HG02588 (cell line): ENCODE results near the gene ALDH4A1.

Source experiments
- ATAC-seq: cut with Tn5 transposase; IDR thresholded peaks from one replicate; pipeline ENCODE4 v1.9.1; 2021; ENCODE audit warnings: mild to moderate bottlenecking, moderate library complexity; ENCODE audit not compliant: unreplicated experiment

Gene ALDH4A1

DNA sequence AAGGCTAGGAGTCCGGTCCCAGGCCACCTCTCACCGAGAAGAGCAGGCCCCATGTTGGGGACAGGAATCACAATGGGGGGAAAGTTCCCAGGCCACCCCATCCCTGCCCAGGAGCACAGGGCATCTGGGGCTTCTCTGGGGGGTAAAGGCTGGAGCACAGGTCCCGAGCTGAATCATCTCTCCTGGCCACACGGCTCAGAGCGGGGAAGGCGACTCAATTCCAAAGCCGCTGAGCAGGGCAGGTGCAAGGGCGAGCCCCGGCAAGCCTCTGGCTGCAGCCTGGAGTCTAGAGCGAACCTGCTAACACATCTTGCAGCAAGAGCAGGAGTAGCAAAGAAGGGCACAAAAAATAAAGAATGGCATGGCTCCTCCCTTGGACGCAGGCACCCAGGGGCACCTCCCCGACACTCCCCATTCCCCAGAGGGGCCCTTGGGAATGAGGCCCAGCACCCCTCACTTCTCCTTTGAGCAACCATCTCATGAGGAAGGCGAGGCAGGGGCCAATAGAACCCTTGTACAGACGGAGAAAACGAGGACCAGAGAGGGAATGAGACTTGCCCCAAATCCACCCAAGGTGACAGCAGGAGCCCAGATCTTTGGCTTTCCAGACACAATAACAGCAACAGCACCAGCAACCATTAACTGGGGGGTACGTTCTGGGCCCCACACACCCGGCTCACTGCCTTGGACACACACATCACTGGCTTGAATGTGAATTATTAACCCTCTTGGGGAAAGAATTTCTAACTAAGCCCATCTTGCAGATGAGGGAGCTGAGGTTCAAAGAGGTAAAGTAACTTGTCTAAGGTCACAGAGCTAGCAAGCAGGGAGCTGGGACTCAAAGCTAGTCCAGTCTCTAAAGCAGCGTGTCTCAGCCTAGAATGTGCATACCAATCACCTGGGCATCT lies 20.7 kb upstream of the ALDH4A1 start:
- ATAC-seq, result no peak

DNA sequence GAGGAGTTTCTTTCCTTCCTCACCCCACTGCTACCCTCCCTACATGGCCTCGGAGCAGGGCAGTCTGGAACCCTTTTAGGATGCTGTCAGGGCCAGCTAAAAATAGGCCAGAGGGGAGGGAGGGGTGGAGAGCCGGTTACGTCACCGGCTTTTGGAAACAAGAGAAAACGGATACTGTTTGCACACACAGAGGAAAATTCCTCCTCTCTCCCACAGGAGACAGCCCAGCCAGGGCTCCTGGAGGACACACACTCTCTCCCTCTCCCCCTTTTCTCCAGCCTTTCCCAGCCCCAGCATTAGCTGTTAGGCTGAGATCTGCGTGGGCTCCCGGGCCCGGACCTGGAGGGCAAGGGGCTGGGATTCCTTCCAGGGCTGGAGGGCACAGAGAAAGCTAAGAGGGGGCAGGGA lies 20.0 kb upstream of the ALDH4A1 start:
- no peak for ATAC-seq

DNA sequence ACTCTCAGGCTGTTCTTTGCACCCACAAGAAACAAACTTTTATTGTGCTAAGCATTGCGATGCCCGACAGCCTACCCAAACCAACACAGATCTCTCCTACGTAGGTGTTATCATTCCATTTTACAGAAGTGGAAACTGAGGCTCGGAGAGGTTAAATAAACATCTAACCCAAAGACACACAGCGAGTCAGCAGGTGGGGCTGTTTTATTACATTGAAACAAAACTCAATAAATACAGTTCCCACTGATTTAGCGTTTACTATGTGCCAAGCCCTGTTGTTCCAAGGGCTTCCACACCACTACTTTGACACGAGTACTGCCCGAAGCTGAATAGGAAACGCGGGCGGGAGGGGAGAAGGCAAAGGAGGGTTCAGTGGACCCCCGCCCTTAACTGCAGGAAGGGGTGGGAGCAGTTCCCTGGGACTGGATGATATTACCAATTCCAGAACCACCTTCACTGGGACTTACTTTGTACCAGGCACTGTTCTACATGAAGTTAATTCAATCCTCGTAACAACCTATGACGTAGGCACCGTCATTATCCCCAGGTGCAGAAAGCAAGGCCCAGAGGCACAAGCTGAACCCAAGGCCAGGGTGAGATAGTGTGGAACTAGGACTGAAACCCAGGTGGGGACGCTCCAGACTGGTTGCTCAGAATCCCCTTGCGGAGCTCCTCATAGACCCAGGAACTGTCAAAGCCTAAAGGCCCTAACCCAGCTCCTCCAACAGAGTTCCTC lies 19.3 kb upstream of the ALDH4A1 start:
- ATAC-seq, result no peak

DNA sequence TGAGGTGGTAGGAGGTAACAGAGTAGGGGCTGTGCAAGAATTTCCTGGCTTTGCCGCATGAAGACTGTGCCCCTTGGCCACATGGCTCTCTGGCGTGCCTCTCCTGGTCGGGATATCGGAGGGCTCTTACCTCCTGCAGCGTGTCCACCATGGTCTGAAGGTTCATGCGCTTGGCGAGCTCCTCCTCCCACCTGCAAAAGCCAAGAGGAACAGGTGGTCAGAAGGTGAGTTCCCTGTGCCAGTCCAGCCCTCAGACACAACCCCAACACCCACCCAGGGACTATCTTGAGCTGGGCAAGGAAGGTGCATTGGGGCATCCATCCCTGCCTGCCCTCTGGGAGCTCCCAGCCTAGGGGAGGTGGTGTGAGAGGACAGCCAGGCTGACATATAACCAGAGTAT lies 18.6 kb upstream of the ALDH4A1 start:
- no peak for ATAC-seq

DNA sequence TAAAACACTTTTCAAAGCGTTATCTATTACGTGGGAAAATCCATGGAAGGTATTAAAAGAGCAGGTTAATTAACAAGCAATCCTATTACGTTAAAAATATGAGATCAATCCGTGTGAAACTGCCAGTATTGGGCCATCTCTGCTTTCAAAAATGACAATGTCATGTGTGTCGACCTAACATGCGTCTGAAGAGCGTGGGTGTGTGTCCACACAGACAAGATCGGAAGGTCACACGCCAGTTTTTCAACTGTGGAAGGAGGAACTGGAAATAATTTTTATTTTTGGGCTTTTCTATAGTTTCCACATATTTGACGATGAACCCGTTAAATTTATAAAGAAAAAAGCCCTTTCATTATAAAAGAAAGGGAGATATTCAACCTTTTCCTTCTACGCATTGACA lies 17.6 kb upstream of the ALDH4A1 start:
- no peak for ATAC-seq

DNA sequence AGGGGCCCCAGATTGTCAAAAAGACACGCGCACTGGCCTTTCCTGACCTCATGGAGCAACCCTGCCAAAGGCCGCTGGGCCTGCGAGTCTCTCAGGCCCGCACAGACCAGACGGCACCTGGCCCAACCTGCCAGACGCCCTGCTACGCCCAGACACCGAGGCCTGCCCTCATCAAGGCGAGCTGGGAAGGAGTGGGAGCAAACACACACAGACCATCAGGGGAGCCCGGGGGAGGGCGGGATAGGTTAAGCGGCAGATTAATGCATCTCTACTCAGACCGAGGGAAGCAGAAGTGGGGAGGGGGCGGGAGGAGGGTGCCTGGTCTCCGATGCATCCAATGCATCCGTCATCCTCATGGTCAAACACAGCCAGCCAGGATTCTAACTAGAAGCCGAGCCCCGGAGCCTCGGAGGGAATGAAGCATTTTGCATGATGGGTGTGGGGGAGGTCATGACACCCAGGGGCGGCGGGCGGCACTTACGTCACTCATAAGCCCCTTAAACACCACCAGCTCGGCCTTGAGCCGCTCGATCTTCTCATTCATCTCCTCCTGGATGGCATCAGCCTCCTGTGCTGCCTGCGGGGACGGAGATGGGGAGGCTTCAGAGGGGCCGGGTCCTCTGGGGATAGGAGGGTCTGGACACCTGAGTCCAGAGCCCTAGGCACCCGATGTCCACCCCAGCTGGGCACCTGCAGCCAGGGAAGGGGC lies 17.0 kb upstream of the ALDH4A1 start:
- no peak for ATAC-seq

DNA sequence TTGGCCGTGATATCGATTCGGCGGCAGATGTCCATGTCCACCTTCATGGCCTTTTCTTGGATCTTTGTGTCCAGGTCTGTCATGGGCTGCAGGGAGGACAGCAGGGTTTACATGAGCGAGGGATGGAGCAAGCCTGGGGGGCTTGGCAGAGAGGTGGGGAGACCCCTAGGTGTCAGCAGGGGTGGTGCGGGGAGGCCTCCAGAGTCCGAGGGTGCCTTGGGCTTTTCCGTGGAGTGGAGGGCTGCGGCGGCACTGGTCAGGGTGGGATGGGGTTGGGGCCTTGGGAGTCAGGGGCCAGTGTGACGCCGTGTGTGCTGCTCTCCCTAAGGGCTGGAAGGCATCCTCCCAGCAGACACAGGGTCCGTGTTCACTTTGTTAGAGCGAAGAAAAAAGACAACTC lies 16.1 kb upstream of the ALDH4A1 start:
- ATAC-seq, result no peak

DNA sequence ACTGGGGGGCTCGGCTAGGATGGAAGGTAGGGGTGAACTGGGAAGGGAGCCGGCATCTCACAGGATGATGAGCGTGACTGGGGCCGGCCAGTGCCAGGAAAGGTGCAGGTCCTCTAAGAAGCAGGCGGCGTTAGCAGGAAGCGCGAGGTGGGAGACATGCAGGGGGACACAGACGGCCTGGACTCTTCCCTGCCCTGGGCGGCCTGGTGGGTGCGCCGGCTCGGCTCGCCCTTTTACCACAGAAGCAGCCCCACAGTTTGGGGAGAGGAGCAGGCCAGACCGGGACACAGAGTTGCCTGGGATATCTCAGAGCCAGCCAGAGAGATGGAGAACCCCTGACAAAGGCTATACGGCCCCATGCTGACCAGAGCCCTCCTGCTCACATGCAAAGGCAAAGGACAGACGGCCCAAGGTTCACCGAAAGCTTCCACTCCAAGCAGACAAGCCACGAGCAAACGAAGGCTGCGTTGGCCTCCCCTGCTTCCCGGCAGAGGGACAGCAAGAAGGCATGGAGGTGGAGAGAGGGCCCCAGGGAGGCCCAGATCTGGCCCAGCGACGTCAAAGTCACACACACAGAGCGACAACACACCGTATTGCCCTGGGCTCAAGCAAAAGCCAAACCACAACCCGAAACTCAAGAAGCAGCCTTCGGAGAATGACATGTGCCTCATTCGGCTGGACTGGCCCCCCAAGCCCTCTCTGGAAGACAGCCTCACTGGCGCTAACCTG lies 14.9 kb upstream of the ALDH4A1 start:
- no peak for ATAC-seq

DNA sequence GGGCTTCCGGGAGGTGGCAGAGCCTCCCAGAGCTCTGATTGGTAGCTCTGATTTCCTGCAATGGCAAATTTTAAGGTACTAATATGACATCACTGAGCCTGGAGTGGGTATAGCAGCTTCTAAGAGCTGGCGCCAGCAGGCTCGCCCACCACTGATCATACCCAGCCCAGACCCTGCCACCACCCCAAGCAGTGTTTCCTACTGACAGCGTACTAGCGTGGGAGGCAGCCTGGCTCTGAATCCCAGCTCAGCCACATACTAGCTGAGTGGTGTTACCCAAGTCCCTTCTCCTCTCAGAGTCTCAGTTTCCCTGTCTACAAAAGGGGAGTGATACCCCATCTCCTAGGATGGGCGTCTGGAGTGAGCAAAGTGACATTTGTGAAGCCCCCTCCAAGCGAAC lies 13.0 kb upstream of the ALDH4A1 start:
- no peak for ATAC-seq

DNA sequence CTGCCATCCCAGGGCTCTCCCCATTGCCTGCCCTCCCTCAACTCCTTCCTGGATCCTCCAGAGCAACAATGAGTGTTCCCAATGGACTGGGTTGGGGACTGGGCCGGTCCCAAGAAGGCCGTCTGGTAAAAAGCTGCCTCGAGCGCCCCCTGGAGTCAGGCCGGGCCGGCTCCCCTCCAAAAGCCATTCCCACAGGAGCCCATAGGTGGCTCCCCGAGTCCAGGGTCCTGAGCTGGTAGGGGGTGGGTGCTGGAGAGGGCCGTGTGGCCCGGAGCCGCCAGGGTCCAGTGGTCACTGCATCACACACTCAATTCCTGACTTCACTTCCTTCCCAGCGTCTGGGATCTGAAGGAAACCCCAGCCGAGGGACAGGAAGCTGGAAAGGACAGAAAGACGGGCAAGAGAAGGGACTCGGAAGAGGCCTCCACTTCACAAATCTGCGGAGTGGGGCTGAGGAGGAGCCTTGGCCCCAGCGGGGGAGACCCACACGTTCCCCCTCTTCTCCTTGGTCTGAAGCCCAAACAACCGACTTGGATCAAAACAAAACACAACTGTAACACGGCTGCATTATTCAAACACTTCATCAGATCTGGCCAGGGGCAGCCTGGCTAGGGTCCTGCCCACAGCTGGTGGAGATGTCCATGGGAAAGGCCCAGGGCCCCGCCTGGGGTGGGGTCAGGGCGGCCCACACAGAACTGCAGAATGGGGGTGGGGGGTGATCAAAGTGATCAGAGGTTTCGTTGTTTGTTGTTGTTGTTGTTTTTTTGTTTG lies 10.9 kb upstream of the ALDH4A1 start:
- ATAC-seq, result no peak

DNA sequence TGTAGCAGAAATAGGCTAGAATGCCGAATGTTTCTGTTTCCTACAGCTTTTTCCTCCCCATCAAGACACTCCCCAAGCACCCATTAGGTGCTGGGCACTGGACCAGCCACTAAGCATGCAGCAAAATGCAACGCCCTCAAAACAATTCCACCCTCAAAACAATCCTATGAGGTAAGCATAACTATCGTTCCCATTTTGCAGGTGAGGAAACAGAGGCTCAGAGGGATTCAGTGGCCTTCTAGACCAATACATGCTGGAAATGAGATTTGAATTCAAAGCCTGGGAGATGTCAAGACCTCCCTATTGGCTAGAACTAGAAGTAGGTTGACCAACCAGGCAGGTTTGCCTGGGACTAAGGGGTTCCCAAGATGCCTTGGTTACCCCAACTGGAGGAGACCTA lies 10.2 kb upstream of the ALDH4A1 start:
- ATAC-seq, result no peak

DNA sequence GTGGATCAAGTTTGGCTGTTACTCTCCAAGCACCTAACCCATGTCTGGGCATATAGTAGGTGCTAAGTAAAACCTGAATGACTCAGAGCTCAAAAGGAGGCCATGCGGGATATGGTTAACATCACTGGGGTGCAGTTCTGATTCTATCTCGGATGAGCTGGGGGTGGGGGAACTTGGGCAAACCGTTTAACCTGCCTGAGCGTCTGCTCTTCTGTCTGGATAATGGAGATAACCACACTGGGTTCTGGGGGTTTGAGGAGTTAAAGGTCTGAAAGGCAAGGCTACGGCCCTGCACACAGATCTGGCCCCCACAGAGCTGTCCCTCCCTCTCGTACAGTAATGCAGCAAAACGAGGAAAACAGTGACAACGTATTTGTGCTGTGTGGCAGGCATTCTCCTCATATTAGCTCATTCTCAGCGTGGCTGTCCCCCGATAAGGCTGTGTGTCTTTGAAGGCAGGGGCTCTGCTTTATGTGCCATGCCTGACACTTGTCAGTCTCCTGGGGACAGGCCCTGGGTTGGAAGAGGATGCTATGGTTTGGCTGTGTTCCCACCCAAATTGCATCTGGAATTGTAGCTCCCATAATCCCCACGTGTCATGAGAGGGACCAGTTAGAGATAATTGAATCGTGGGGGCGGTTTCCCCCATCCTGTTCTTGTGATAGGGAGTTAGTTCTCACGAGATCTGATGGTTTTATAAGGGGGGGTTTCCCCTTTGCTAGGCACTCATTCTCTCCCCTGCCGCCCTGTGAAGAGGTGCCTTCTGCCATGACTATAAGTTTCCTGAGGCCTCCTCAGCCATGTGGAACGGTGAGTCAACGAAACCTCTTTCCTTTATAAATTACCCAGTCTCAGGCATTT lies 6.8 kb upstream of the ALDH4A1 start:
- ATAC-seq, result no peak

DNA sequence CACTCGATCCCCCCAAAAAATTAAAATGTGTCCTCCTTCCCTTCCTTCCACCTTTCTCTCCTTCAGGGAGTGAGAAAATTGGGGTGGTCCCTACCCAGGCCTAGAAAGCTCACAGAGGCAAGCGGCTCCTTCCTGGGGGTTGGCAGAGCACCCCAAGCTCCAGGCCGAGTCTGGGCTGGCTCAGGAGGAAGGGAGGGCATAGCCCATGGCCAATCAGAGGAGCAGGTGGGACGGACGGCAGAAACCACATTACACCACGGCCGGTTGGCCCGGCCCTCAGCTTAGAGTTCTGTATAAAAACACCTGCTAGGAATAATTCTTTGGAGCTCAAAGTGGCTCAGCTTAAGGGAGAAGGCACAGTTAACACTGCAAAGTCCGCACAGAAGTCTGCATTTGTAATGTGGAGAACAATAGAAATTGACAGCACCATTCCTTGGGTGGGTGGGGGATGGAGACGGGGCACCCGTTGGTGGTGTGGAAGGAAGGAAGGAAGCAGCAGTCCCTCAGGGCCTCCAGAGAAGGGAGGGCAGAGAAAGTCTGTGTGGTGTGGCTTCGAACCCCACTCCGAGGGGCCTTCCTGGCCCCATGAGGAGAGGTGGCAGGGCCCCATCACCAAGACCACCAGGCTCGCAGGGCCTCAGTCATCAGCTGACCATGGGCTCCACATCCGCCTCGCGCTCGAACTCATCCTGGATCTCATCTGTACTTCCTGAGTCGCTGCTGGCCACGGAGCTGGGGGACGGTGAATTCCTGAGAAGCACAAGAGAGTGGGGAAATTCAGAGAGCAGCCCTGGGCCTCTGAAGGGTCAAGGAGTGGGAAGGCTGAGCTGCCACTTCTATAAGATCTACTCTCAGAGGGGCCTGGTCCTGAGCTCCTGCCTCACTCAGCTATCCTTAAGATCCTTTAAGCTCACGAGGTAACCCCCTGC lies 5.8 kb upstream of the ALDH4A1 start:
- no peak for ATAC-seq

DNA sequence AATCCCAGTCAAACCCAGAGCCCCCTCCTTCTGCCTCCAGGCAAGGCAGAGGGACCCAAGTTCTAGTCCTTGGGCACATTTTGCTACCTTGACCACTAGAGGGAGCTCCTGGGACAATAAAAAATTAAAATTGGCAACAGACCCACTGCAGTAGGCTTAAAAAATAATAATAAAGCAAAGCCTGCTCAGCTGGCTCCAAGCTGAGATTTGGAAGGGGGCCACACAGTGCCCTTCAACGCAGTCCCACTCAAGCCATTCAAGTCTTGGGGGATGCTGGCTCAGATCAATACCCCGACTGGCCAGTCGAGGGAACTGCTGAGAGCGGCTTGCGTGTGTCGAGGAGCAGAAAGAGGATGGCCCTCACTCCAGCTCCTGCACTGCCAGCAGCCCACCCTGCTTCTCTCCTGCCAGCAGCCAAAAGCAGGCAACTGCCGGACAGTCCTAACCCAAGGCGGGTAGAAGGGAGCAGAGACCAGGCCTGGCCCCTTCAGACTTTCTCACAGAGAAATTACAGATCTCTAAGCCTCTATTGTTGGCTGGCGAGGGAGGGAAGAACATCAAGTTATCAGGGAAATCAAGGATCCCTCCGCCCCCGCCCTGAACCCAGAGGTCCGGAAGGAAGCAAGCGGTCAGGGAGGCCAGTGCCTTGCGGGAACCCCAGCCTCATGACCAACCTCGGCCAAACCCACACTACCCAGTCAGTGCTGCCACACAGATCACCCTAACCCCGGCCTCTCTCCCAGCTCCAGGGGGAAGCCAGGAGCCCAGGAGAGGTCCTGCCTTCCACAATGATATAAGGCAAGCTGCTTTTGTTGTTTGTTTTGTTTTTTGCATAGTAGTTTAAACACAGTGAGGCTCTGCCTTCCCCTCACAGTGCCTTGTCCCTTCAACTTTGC lies 4.9 kb upstream of the ALDH4A1 start:
- ATAC-seq, result no peak

DNA sequence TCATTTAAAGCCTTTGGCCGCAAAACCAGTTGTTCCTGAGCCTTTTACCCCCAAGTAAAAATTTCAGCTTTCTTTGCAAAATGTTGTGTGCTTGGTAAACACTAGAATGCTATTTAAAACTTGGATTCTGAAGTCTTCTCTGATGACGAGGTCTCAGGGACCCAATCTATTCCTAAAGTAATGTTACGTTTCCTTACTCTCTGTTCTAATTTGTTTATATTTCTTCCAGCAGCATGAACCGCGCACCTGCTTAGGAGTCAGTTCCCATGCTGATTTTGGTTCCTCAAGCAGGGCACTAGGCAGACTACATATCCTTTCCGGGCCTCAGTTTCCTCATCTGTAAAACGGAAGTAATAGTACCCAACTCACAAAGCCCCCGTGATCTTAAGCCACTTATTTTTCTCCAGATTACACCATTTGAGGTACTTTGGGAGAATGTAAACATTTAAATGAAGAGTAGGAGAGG lies 969 bp upstream of the ALDH4A1 start:
- no peak for ATAC-seq

DNA sequence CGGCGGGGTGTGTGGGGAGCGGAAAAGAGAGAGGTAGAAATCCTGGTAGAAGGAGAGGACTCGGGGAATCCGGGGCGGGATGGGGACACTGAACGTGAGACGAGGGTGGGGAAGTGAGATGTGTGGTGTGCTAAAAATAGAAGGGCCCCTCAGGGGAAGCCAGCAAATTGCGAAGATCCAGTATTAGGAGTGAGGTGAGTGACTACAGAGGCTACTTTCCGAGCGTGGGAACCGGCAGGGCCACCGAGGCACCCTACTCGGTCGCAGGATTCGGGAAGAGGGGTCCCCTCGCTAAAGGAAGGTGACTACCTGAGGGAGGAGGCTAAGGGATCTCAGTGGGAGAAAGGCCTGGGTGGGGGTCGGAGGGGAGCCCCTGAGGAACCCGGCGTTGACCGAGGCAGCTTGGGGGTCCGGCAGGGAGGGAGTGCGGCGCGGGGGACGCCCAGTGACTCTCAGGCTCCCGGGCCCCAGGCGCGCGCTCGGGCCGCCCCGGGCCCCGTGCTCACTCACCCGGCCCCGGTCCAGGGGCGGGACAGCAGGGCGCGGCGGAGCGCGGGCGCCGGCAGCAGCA lies 318 bp downstream of the ALDH4A1 start:
- ATAC-seq, result no peak
